Lower lobe of right lung (tissue), 2 donors: ENCODE results near the gene KREMEN2. TPM values are rescaled to one million over a fixed set of nuclear protein-coding genes. Genes with fewer than 3 reads are reported as not detected.

Source experiments
- ATAC-seq, 2 donors: fragments of 200-7000 bp; cut with Tn5 transposase; one replicate each; pipeline ENCODE4 v1.9.1; 2020 to 2022; ENCODE audit warnings: mild to moderate bottlenecking in 2 of 2, moderate library complexity in 2 of 2
- DNase-seq: peaks from one replicate; pipeline ENCODE4 v3.0.0-alpha.2; 2020
- H3K27ac ChIP-seq: fragments of 200-600 bp; one replicate; pipeline ENCODE4 v1.8.0; 2022
- H3K27me3 ChIP-seq: fragments of 200-600 bp; one replicate; pipeline ENCODE4 v1.8.0; 2022; ENCODE audit warnings: low read depth
- H3K36me3 ChIP-seq: fragments of 200-600 bp; one replicate; pipeline ENCODE4 v1.8.0; 2022; ENCODE audit warnings: mild to moderate bottlenecking
- H3K4me1 ChIP-seq: fragments of 200-600 bp; one replicate; pipeline ENCODE4 v1.8.0; 2022
- H3K4me3 ChIP-seq: fragments of 200-600 bp; one replicate; pipeline ENCODE4 v1.8.0; 2022; ENCODE audit warnings: mild to moderate bottlenecking
- H3K9me3 ChIP-seq: fragments of 200-600 bp; one replicate; pipeline ENCODE4 v1.8.0; 2022
- CTCF ChIP-seq: fragments of 200-600 bp; IDR thresholded peaks from one replicate; pipeline ENCODE4 v1.8.0; 2022; ENCODE audit warnings: antibody characterized with exemption, mild to moderate bottlenecking
- intact Hi-C: fragments of 100-400 bp; cut with DNase I; formaldehyde crosslinking; loops from one replicate; pipeline ENCODE4 v1.11.0; 2022
- total RNA-seq: library from RNA; stranded (reverse); fragmentation: NEBNext Ultra II Directional; extraction: Animal tissue kit (Norgen Biotek cat#: 25700); gene quantifications from one replicate; pipeline ENCODE4 v1.2.1, GENCODE V29; 2021
- donor health status: DM: no; HTN: yes; CAD: no; lungs with severe emphysema.

Gene KREMEN2
- total RNA-seq, 1 donor from 2014 or later = not detected

DNA sequence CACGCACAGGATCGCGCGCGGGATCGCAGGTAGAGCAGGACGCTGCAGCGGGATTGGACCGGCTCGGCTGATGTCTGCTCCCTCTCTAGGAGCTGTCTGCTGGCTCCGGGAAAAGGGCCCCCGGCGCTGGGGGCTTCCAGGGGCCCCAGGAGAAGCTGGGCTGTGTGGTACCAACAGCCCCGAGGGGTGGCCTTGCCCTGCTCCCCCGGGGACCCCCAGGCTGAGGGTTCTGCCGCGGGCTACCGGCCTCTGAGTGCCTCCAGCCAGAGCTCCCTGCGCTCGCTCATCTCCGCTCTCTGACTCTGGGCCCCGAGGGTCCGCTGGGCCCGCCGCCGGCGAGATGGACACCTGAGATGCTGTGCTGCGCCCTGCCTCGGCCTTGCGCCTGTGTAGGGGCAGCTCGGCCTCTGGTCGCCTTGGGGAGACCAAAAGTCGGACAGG is 3.7 kb downstream of the KREMEN2 start:
- Histone ChIP-seq H3K27ac (no peak overlapping the region), H3K27me3 (peaks cover 56% of the 10 kb centered on the region), H3K36me3 (no peaks in the 10 kb centered on the region), H3K4me3 (no peak overlapping the region), H3K9me3 (no peaks in the 10 kb centered on the region), H3K4me1 (peaks cover 69% of the 10 kb centered on the region)
- DNase-seq = no peak
- no peak for TF ChIP-seq CTCF
- intact Hi-C loops = no loop called here
- no peak for ATAC-seq

- intact Hi-C loops = no loop called here
- ATAC-seq (no peak), DNase-seq (peak; percentile 36)
- peaks cover 64% of the 10 kb centered on the region for H3K4me1 ChIP-seq
- TF ChIP-seq CTCF = no peak
- peak overlapping the region; percentile 86 for H3K4me3 ChIP-seq
- no peaks in the 10 kb centered on the region for H3K36me3 ChIP-seq
- peaks cover 50% of the 10 kb centered on the region for H3K27me3 ChIP-seq
- no peak overlapping the region for H3K27ac ChIP-seq
- no peaks in the 10 kb centered on the region for H3K9me3 ChIP-seq
These were observed 4.3 kb downstream of the KREMEN2 start for GRCh38 chr16:2968368-2968737.

DNA sequence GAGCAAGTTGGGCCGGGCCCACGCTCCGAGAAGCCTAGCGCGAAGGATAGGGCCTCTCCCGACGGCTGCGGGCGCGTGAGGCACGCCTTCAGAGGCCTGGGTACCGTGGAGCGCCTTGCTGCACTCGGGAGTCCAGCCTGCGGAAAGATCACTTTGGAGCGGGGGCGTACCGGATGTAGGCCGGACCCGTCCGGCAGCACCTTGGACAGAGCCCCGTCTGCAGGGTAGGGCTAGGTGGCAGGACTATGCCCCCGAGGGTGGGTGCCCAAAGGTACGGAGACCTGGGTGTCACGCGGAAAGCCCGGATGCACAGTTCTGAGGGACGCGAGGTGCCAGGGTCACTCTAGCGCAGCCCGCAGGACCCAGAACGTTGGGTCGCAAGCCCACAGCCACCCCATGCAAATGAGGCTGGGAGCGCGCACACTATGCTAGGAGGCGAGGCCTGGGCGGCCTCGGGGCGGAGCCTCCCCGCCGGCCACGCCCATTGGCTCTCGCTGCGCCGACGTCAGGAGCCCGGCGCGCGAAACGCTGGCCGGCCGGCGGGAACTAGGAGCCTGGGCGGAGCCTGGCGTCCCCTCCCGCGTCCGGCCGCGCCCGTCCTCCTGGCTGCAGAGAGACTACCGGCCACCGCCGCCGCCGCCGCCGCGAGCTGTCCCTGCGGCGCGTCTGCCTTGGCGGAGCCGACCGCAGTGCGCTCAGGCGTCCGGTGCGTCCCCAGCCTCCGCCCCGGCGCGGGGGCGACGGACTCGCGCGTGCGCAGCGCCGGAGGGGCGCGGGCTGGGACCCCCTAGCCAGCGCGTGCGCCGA is 4.9 kb downstream of the KREMEN2 start, which contains the start of gene PAQR4:
Gene PAQR4, plus strand, starts transcription at position 611 of the 807 bp plus-strand sequence. CDS start 327 bp downstream, outside the sequence.
- DNase-seq (peak; percentile 92), ATAC-seq (peak; percentile 92 to 93)
- Histone ChIP-seq H3K36me3 (no peaks in the 10 kb centered on the region), H3K27ac (peak within 1 kb of the TSS; percentile 62), H3K27me3 (peaks cover 44% of the 10 kb centered on the region), H3K4me1 (peaks cover 58% of the 10 kb centered on the region), H3K4me3 (peak within 1 kb of the TSS; percentile 86), H3K9me3 (no peaks in the 10 kb centered on the region)
- intact Hi-C loops = no loop called here
- no peak for TF ChIP-seq CTCF

DNA sequence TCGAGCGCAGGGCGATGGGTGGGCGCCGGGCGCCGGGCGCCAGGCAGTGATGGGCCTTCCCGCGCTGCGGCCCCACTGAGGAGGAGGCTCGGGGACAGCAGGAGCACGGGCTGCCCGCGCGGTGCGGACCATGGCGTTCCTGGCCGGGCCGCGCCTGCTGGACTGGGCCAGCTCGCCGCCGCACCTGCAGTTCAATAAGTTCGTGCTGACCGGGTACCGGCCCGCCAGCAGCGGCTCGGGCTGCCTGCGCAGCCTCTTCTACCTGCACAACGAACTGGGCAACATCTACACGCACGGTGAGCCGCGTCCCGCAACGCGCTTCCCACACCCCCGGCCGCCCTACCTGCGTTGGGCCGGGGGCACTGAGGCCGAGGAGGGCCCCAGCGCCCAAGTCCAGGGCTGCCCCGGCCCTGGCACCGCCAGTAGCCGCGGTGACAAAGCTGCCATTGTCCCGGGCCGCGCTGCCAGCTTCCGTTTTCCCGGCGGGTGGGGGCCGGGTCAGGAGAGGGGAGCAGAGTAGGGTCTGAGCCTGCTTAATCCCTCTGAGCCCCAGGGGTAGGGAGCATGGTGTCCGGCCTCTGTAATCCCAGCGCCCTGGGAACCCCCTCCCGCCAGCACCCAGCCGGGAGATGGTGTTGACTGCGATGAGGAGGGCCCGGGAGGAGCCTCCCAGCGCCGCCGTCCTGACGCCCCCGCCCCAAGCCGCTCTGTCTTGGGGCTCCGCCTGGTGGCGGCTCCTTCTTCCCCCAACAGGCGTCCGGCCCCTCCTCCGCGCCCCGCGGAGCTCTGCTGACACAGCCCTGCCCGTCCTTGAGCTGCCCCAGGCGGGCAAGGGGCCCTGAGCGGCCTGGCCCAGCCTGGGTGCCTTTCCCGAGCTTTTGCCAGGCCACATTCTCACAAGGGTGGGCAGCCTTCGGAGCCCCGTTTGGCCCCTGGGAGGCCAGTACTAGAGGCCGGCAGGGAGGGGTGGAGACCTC is 5.8 kb downstream of the KREMEN2 start:
- peaks cover 49% of the 10 kb centered on the region for H3K4me1 ChIP-seq
- H3K36me3 ChIP-seq = no peaks in the 10 kb centered on the region
- ATAC-seq = peak; percentile 61 to 67
- peak overlapping the region; percentile 62 for H3K27ac ChIP-seq
- H3K27me3 ChIP-seq = peaks cover 35% of the 10 kb centered on the region
- intact Hi-C loops = no loop called here
- DNase-seq = peak; percentile 82
- TF ChIP-seq CTCF = peak; percentile 46
- no peaks in the 10 kb centered on the region for H3K9me3 ChIP-seq
- H3K4me3 ChIP-seq = peak overlapping the region; percentile 86

- Histone ChIP-seq H3K36me3 (no peaks in the 10 kb centered on the region), H3K4me3 (peak overlapping the region; percentile 86), H3K4me1 (peaks cover 42% of the 10 kb centered on the region), H3K9me3 (no peaks in the 10 kb centered on the region), H3K27me3 (peaks cover 28% of the 10 kb centered on the region), H3K27ac (no peak overlapping the region)
- TF ChIP-seq CTCF = no peak
- DNase-seq (no peak), ATAC-seq (no peak)
- intact Hi-C loops = no loop called here
These were observed 6.5 kb downstream of the KREMEN2 start for GRCh38 chr16:2970563-2970962.
